HUES6 (cell line): ENCODE data around the gene NAE1.

ENCODE experiments used
- H3K27ac ChIP-seq: 2 replicates; pipeline ENCODE4 v1.7.0; 2013; ENCODE audit warnings: low read depth, mild to moderate bottlenecking, low read length, inconsistent platforms
- H3K27me3 ChIP-seq: 2 replicates; pipeline ENCODE4 v1.6.1; 2013; ENCODE audit warnings: low read length; ENCODE audit not compliant: control insufficient read depth, insufficient read depth
- H3K36me3 ChIP-seq: 2 replicates; pipeline ENCODE4 v1.6.1; 2013; ENCODE audit warnings: low read length; ENCODE audit not compliant: control insufficient read depth, insufficient read depth
- H3K4me1 ChIP-seq: 2 replicates; pipeline ENCODE4 v1.6.1; 2013; ENCODE audit warnings: low read length; ENCODE audit not compliant: control insufficient read depth, insufficient read depth
- H3K4me3 ChIP-seq: 2 replicates; pipeline ENCODE4 v1.5.1; 2013; ENCODE audit warnings: low read depth, low read length
- H3K9ac ChIP-seq: one replicate; pipeline ENCODE4 v1.6.1; 2013; ENCODE audit warnings: mild to moderate bottlenecking, low read length
- H3K9me3 ChIP-seq: 2 replicates; pipeline ENCODE4 v1.6.1; 2013; ENCODE audit warnings: low read depth, low read length; ENCODE audit not compliant: control insufficient read depth, insufficient read depth

The NAE1 gene

DNA sequence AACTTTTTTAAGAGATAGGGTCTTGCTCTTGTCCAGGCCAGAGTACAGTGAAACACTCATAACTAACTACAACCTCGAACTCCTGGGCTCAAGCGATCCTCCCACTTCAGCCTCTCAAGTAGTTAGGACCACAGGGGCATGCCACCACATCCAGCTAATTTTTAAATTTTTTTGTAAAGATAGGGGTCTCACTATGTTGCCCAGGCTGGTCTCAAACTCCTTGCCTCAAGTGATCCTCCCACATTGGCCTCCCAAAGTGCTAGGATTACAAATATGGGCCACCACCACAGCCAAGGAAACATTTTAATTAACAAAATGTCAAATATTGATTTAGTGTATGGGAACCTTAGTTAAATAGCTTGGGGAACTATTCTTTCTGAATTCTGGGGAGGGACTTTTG is 76.6 kb downstream of the NAE1 start:
- Histone ChIP-seq H3K9me3 (no peaks in the 10 kb centered on the region), H3K4me1 (peaks cover 11% of the 10 kb centered on the region), H3K36me3 (peaks cover 18% of the 10 kb centered on the region), H3K9ac (no peak overlapping the region), H3K27ac (no peak overlapping the region), H3K27me3 (no peaks in the 10 kb centered on the region; the same call in 1 of the 2 replicates), H3K4me3 (no peak overlapping the region)

GRCh38 chr16:66752958-66753357 is 77.8 kb downstream of the NAE1 start:
- Histone ChIP-seq H3K27me3 (no peaks in the 10 kb centered on the region; the same call in 1 of the 2 replicates), H3K27ac (no peak overlapping the region), H3K4me1 (peaks cover 11% of the 10 kb centered on the region)

More at GRCh38 chr16:66752958-66753357, 77.8 kb downstream of the NAE1 start:
- Histone ChIP-seq H3K9ac (no peak overlapping the region), H3K4me3 (no peak overlapping the region), H3K36me3 (peaks cover 30% of the 10 kb centered on the region), H3K9me3 (no peaks in the 10 kb centered on the region)
